Esophagus muscularis mucosa (tissue), 4 donors: ENCODE data around the gene CDC42BPA. TPM values are rescaled to one million over a fixed set of nuclear protein-coding genes. Genes with fewer than 3 reads are reported as not detected.

Experiments
- DNase-seq: peaks from one replicate; pipeline ENCODE4 v3.0.0-alpha.2; 2017; ENCODE audit errors: extremely low spot score
- H3K27ac ChIP-seq, 4 donors: fragments of 200-600 bp; sonication (generic); replicated peaks in 1 of 4; 1 replicate in 3 of 4; 2 replicates in 1 of 4; pipeline ENCODE4 v1.5.1; 2016 to 2019; ENCODE audit warnings: mild to moderate bottlenecking in 1 of 4
- H3K27me3 ChIP-seq, 4 donors: fragments of 200-600 bp; sonication (generic); one replicate each; pipeline versions ENCODE4 v1.5.1 to v1.6.0; 2016 to 2019
- H3K36me3 ChIP-seq, 4 donors: fragments of 200-600 bp; sonication (generic); one replicate each; pipeline ENCODE4 v1.5.1; 2016 to 2019
- H3K4me1 ChIP-seq, 4 donors: fragments of 200-600 bp; sonication (generic); one replicate each; pipeline ENCODE4 v1.5.1; 2016 to 2019
- H3K4me3 ChIP-seq, 4 donors: fragments of 200-600 bp; sonication (generic); 1 replicate in 2 of 4; 2 replicates in 2 of 4; pipeline ENCODE4 v1.5.1; 2016 to 2019; ENCODE audit warnings: mild to moderate bottlenecking in 4 of 4, moderate library complexity in 1 of 4
- H3K9me3 ChIP-seq, 4 donors: fragments of 200-600 bp; sonication (generic); 1 replicate in 3 of 4; 2 replicates in 1 of 4; pipeline ENCODE4 v1.5.1; 2016 to 2019
- EP300 ChIP-seq: sonication (generic); formaldehyde crosslinking; IDR thresholded peaks from one replicate; pipeline ENCODE4 v1.6.1; 2017; ENCODE audit warnings: antibody characterized with exemption
- POLR2A ChIP-seq: fragments of 450-650 bp; IDR thresholded peaks from one replicate; pipeline ENCODE4 v1.6.1; 2017; ENCODE audit warnings: antibody characterized with exemption, moderate library complexity, mild to moderate bottlenecking, low read depth
- POLR2AphosphoS5 ChIP-seq, 2 donors: sonication (generic); formaldehyde crosslinking; IDR thresholded peaks; one replicate each; pipeline ENCODE4 v1.6.1; 2017; ENCODE audit warnings: antibody characterized with exemption in 2 of 2
- WGBS: methylation state at CpG from one replicate; pipeline ENCODE4 v1.1.5; 2018; 5-methylcytosine and 5-hydroxymethylcytosine counted together
- intact Hi-C: fragments of 100-400 bp; cut with DNase I; formaldehyde crosslinking; loops from one replicate; pipeline ENCODE4 v1.15.1; 2023
- total RNA-seq, 4 donors: library from RNA; depleted of rRNA; stranded (reverse); fragments of >200 nt; gene quantifications; one replicate each; pipeline versions ENCODE4 v1.1.0 to v1.2.1, GENCODE V29; 2016
- TF ChIP-seq, protein P1 (sequence below), 3 experiments: fragments of 200-600 bp in 2 of 3; fragments of 450-650 bp in 1 of 3; sonication (generic) in 2 of 3; IDR thresholded peaks; one replicate each; pipeline ENCODE4 v1.5.1; 2017 to 2019; ENCODE audit warnings: antibody characterized with exemption in 3 of 3, mild to moderate bottlenecking in 2 of 3, moderate library complexity in 1 of 3

The CDC42BPA gene
- total RNA-seq, 4 donors from 2014 or later, result 59.5 to 72.2 (median 69.7) TPM

DNA sequence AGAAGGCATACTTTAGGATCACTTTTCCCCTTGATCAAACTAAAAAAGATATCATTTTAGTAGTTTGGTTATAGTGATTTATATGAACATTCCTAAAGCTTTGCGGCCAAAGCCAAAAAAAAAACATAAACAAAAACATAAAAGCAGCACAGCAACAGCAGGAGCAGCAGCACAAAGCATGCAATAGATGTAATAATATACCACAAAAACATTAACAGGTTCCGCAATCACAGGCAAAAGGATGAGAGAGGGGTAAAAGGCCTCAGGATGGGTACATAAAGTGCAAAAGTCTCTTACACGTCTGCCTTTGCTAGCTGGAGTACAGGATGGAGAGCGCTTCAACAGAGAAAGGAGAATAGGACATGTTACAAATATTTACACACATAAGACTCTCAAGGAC is 259.2 kb downstream of the CDC42BPA start:
- Histone ChIP-seq H3K27me3 (no peaks in the 10 kb centered on the region), H3K4me1 (no peaks in the 10 kb centered on the region), H3K4me3 (no peak overlapping the region), H3K36me3 (peaks cover 0 to 23% (median 4%) of the 10 kb centered on the region in 4 donors), H3K27ac (no peak overlapping the region), H3K9me3 (no peaks in the 10 kb centered on the region)
- intact Hi-C loops, result no loop called here
- 94% methylated on average over 4 of the region's 4 CpGs for WGBS
- TF ChIP-seq POLR2AphosphoS5 (IDR thresholded peaks at IDR 0.05) (no peak), EP300 (no peak), POLR2A (no peak)
- TF ChIP-seq, protein P1, sequence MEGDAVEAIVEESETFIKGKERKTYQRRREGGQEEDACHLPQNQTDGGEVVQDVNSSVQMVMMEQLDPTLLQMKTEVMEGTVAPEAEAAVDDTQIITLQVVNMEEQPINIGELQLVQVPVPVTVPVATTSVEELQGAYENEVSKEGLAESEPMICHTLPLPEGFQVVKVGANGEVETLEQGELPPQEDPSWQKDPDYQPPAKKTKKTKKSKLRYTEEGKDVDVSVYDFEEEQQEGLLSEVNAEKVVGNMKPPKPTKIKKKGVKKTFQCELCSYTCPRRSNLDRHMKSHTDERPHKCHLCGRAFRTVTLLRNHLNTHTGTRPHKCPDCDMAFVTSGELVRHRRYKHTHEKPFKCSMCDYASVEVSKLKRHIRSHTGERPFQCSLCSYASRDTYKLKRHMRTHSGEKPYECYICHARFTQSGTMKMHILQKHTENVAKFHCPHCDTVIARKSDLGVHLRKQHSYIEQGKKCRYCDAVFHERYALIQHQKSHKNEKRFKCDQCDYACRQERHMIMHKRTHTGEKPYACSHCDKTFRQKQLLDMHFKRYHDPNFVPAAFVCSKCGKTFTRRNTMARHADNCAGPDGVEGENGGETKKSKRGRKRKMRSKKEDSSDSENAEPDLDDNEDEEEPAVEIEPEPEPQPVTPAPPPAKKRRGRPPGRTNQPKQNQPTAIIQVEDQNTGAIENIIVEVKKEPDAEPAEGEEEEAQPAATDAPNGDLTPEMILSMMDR (IDR thresholded peaks at IDR 0.05), result no peak
- DNase-seq, result no peak

GRCh38 chr1:227058321-227058751 is 260.0 kb downstream of the CDC42BPA start:
- TF ChIP-seq EP300, result no peak
- no peak for TF ChIP-seq POLR2A
- no peak for TF ChIP-seq POLR2AphosphoS5 (IDR thresholded peaks at IDR 0.05)
- TF ChIP-seq, protein P1 (IDR thresholded peaks at IDR 0.05), result no peak

GRCh38 chr1:227049253-227049652 is 269.0 kb downstream of the CDC42BPA start:
- TF ChIP-seq POLR2AphosphoS5 (IDR thresholded peaks at IDR 0.05) (no peak), POLR2A (no peak), EP300 (no peak)
- TF ChIP-seq, protein P1 (IDR thresholded peaks at IDR 0.05), result no peak
- H3K4me3 ChIP-seq, result no peak overlapping the region
- no peak for DNase-seq
- H3K9me3 ChIP-seq, result no peaks in the 10 kb centered on the region
- no peaks in the 10 kb centered on the region for H3K27me3 ChIP-seq
- H3K27ac ChIP-seq, result no peak overlapping the region
- intact Hi-C loops, result no loop called here
- no peaks in the 10 kb centered on the region for H3K4me1 ChIP-seq
- H3K36me3 ChIP-seq, result peaks cover 0 to 25% (median 14%) of the 10 kb centered on the region in 4 donors

More at GRCh38 chr1:227058321-227058751, 260.0 kb downstream of the CDC42BPA start:
- no peaks in the 10 kb centered on the region for H3K27me3 ChIP-seq
- no peaks in the 10 kb centered on the region for H3K4me1 ChIP-seq
- intact Hi-C loops, result no loop called here
- DNase-seq, result no peak
- peaks cover 0 to 18% (median 4%) of the 10 kb centered on the region in 4 donors for H3K36me3 ChIP-seq
- no peaks in the 10 kb centered on the region for H3K9me3 ChIP-seq
- no peak overlapping the region for H3K27ac ChIP-seq
- H3K4me3 ChIP-seq, result no peak overlapping the region
- WGBS, result 75% methylated on average over 5 of the region's 5 CpGs

DNA sequence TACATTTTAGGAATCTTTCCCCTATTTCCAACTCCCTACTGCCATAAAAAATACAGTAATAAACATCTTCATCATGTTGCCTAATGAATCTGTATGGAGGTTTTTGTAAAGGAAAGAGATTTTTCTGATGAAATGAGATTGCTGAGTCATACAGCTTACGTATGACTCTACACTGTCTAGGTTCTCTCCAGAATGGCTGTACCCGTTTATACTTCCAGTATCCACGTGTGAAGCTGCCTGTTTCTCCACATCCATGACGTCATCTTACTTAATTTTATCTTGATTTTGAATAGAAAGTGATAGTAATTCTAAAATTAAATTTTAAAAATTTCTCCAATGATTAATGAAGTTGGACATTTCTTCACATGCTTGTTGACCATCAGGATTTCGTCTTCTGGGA is 274.5 kb downstream of the CDC42BPA start:
- 91% methylated on average over 5 of the region's 5 CpGs for WGBS
- Histone ChIP-seq H3K4me1 (no peaks in the 10 kb centered on the region), H3K27ac (no peak overlapping the region), H3K36me3 (peaks cover 0 to 28% (median 16%) of the 10 kb centered on the region in 4 donors), H3K4me3 (no peak overlapping the region), H3K27me3 (no peaks in the 10 kb centered on the region), H3K9me3 (no peaks in the 10 kb centered on the region)
- DNase-seq, result no peak
- intact Hi-C loops, result no loop called here
- TF ChIP-seq POLR2AphosphoS5 (IDR thresholded peaks at IDR 0.05), result no peak
- TF ChIP-seq POLR2A, result no peak
- TF ChIP-seq EP300, result no peak
- TF ChIP-seq, protein P1 (IDR thresholded peaks at IDR 0.05), result no peak

GRCh38 chr1:227042292-227042691 is 276.0 kb downstream of the CDC42BPA start:
- H3K27ac ChIP-seq, result no peak overlapping the region
- H3K9me3 ChIP-seq, result no peaks in the 10 kb centered on the region
- intact Hi-C loops, result no loop called here
- H3K36me3 ChIP-seq, result peaks cover 0 to 42% (median 22%) of the 10 kb centered on the region in 4 donors
- H3K27me3 ChIP-seq, result no peaks in the 10 kb centered on the region
- DNase-seq, result no peak
- TF ChIP-seq, protein P1 (IDR thresholded peaks at IDR 0.05), result no peak
- no peak for TF ChIP-seq POLR2A
- no peak for TF ChIP-seq EP300
- TF ChIP-seq POLR2AphosphoS5 (IDR thresholded peaks at IDR 0.05), result no peak
- H3K4me1 ChIP-seq, result no peaks in the 10 kb centered on the region
- 95% methylated on average over 3 of the region's 3 CpGs for WGBS
- no peak overlapping the region for H3K4me3 ChIP-seq
